8988T (cell line): ENCODE data around the gene MYADML2.
"Not testable (repeated sequence)": the region's sequence is repeated elsewhere in the genome, so short reads cannot be mapped to it uniquely, and the experiment has no call there.

Experiments
- DNase-seq: peaks from one replicate; pipeline ENCODE4 v3.0.0; 2011

MYADML2 gene

GRCh38 chr17:81947189-81947588 lies at the start of gene MYADML2:
TSS of gene MYADML2 (minus strand) at chr17:81947233. CDS start at chr17:81941741, 5,492 bp downstream.
- DNase-seq, result no peak

GRCh38 chr17:81996232-81996756 lies 49.3 kb upstream of the MYADML2 start:
- no peak for DNase-seq

GRCh38 chr17:81995463-81996231 lies 48.6 kb upstream of the MYADML2 start:
- no peak for DNase-seq

GRCh38 chr17:81994593-81995462 lies 47.8 kb upstream of the MYADML2 start:
- no peak for DNase-seq

- no peak for DNase-seq
Observed at GRCh38 chr17:81993729-81994592, 46.9 kb upstream of the MYADML2 start.

GRCh38 chr17:81992306-81993102 lies 45.5 kb upstream of the MYADML2 start:
- no peak for DNase-seq

- DNase-seq, result no peak
Observed at GRCh38 chr17:81991684-81992305, 44.8 kb upstream of the MYADML2 start.

- no peak for DNase-seq
Observed at GRCh38 chr17:81990836-81991683, 44.0 kb upstream of the MYADML2 start.

- no peak for DNase-seq
Observed at GRCh38 chr17:81987161-81987770, 40.2 kb upstream of the MYADML2 start.

- no peak for DNase-seq
Observed at GRCh38 chr17:81986606-81987005, 39.6 kb upstream of the MYADML2 start.

GRCh38 chr17:81984773-81985410 lies 37.9 kb upstream of the MYADML2 start:
- no peak for DNase-seq

GRCh38 chr17:81983639-81984373 lies 36.8 kb upstream of the MYADML2 start:
- DNase-seq, result no peak

GRCh38 chr17:81983011-81983638 lies 36.1 kb upstream of the MYADML2 start:
- no peak for DNase-seq

- not testable (repeated sequence) for DNase-seq
Observed at GRCh38 chr17:81981511-81981910, 34.5 kb upstream of the MYADML2 start.

GRCh38 chr17:81980707-81981343 lies 33.8 kb upstream of the MYADML2 start:
- no peak for DNase-seq

GRCh38 chr17:81980122-81980521 lies 33.1 kb upstream of the MYADML2 start:
- no peak for DNase-seq

GRCh38 chr17:81978524-81979298 lies 31.7 kb upstream of the MYADML2 start:
- DNase-seq, result no peak
